ENCODE results near the gene NDUFS1.
A peak's percentile ranks its signal among the peaks of the same experiment; 100 is the strongest.
"Not testable (repeated sequence)": the region's sequence is repeated elsewhere in the genome, so short reads cannot be mapped to it uniquely, and the experiment has no call there.

Gene NDUFS1

GRCh38 chr2:206160807-206161179 lies 1.5 kb upstream of the NDUFS1 start:
- no peak for DNase-seq

GRCh38 chr2:206160125-206160806 lies 1.0 kb upstream of the NDUFS1 start:
- peak; percentile 64 for DNase-seq

GRCh38 chr2:206158563-206159345 lies 490 bp downstream of the NDUFS1 start:
- peak; percentile 36 for DNase-seq

GRCh38 chr2:206157014-206157413 lies 2.2 kb downstream of the NDUFS1 start:
- not testable (repeated sequence) for DNase-seq

- DNase-seq: no peak
Measured at GRCh38 chr2:206154197-206154596, 5.0 kb downstream of the NDUFS1 start.

- DNase-seq: no peak
Measured at GRCh38 chr2:206150631-206151030, 8.6 kb downstream of the NDUFS1 start.

- no peak for DNase-seq
Measured at GRCh38 chr2:206150168-206150567, 9.1 kb downstream of the NDUFS1 start.

- DNase-seq: no peak
Measured at GRCh38 chr2:206149330-206149729, 9.9 kb downstream of the NDUFS1 start.

- DNase-seq: no peak
Measured at GRCh38 chr2:206145665-206146064, 13.6 kb downstream of the NDUFS1 start.

GRCh38 chr2:206144383-206144782 lies 14.9 kb downstream of the NDUFS1 start:
- DNase-seq: no peak

GRCh38 chr2:206143451-206143850 lies 15.8 kb downstream of the NDUFS1 start:
- no peak for DNase-seq

GRCh38 chr2:206127656-206128055 lies 31.6 kb downstream of the NDUFS1 start:
- no peak for DNase-seq

GRCh38 chr2:206125901-206126300 lies 33.3 kb downstream of the NDUFS1 start:
- no peak for DNase-seq

GRCh38 chr2:206122569-206122968 lies 36.7 kb downstream of the NDUFS1 start:
- DNase-seq: not testable (repeated sequence)

- DNase-seq: no peak
Measured at GRCh38 chr2:206116278-206116677, 43.0 kb downstream of the NDUFS1 start.

- no peak for DNase-seq
Measured at GRCh38 chr2:206115026-206115578, 44.1 kb downstream of the NDUFS1 start.

GRCh38 chr2:206112846-206113547 lies 46.2 kb downstream of the NDUFS1 start:
- DNase-seq: no peak

GRCh38 chr2:206112108-206112507 lies 47.1 kb downstream of the NDUFS1 start:
- DNase-seq: no peak

GRCh38 chr2:206108713-206109112 lies 50.5 kb downstream of the NDUFS1 start:
- no peak for DNase-seq

GRCh38 chr2:206105541-206105940 lies 53.7 kb downstream of the NDUFS1 start:
- no peak for DNase-seq

GRCh38 chr2:206105038-206105437 lies 54.2 kb downstream of the NDUFS1 start:
- DNase-seq: no peak

GRCh38 chr2:206098872-206099271 lies 60.4 kb downstream of the NDUFS1 start:
- DNase-seq: not testable (repeated sequence)

- DNase-seq: no peak
Measured at GRCh38 chr2:206098471-206098870, 60.8 kb downstream of the NDUFS1 start.

GRCh38 chr2:206096876-206097275 lies 62.4 kb downstream of the NDUFS1 start:
- no peak for DNase-seq
